Measurements from ENCODE around the gene SH2D7.
"Not testable (repeated sequence)": the region's sequence is repeated elsewhere in the genome, so short reads cannot be mapped to it uniquely, and the experiment has no call there.

SH2D7 gene

GRCh38 chr15:78131295-78132061, 39.1 kb downstream of the SH2D7 start, which contains the start of gene CIB2:
Gene CIB2, minus strand, starts transcription at chr15:78131445. Its CDS starts 230 bp downstream, at chr15:78131215.
- in situ Hi-C loops (cut with MboI; ENCODE audit: low sequenced_read_pairs): no loop called here

GRCh38 chr15:78133801-78134200, 41.4 kb downstream of the SH2D7 start:
- in situ Hi-C loops (cut with MboI; ENCODE audit: low sequenced_read_pairs): no loop called here

- in situ Hi-C loops (cut with MboI; ENCODE audit: low sequenced_read_pairs): no loop called here
Measured at GRCh38 chr15:78139578-78139977, 47.2 kb downstream of the SH2D7 start.

GRCh38 chr15:78140292-78140691, 47.9 kb downstream of the SH2D7 start:
- in situ Hi-C loops (cut with MboI; ENCODE audit: low sequenced_read_pairs): no loop called here

GRCh38 chr15:78142332-78142731, 50.0 kb downstream of the SH2D7 start:
- in situ Hi-C loops (cut with MboI; ENCODE audit: low sequenced_read_pairs): no loop called here

GRCh38 chr15:78146425-78147154, 54.2 kb downstream of the SH2D7 start:
- in situ Hi-C loops (cut with MboI; ENCODE audit: low sequenced_read_pairs): no loop called here

- in situ Hi-C loops (cut with MboI; ENCODE audit: low sequenced_read_pairs): no loop called here
Measured at GRCh38 chr15:78147566-78147965, 55.2 kb downstream of the SH2D7 start.

GRCh38 chr15:78148392-78149067, 56.2 kb downstream of the SH2D7 start:
- in situ Hi-C loops (cut with MboI; ENCODE audit: low sequenced_read_pairs): no loop called here

GRCh38 chr15:78149068-78149804, 56.9 kb downstream of the SH2D7 start, which contains the start of gene IDH3A:
Gene IDH3A, plus strand, starts transcription at chr15:78149362. Its CDS starts 42 bp downstream, at chr15:78149404.
- in situ Hi-C loops (cut with MboI; ENCODE audit: low sequenced_read_pairs): no loop called here

GRCh38 chr15:78149805-78150751, 57.7 kb downstream of the SH2D7 start:
- in situ Hi-C loops (cut with MboI; ENCODE audit: low sequenced_read_pairs): no loop called here

- in situ Hi-C loops (cut with MboI; ENCODE audit: low sequenced_read_pairs): not testable (repeated sequence)
Measured at GRCh38 chr15:78151075-78151474, 58.7 kb downstream of the SH2D7 start.

Data from HL-60/S4 (cell line).